HUES6 (cell line): ENCODE measurements around the gene PDGFA.

ENCODE experiments used
- H3K27ac ChIP-seq: 2 replicates; pipeline ENCODE4 v1.7.0; 2013; ENCODE audit warnings: low read depth, mild to moderate bottlenecking, low read length, inconsistent platforms
- H3K27me3 ChIP-seq: 2 replicates; pipeline ENCODE4 v1.6.1; 2013; ENCODE audit warnings: low read length; ENCODE audit not compliant: control insufficient read depth, insufficient read depth
- H3K36me3 ChIP-seq: 2 replicates; pipeline ENCODE4 v1.6.1; 2013; ENCODE audit warnings: low read length; ENCODE audit not compliant: control insufficient read depth, insufficient read depth
- H3K4me1 ChIP-seq: 2 replicates; pipeline ENCODE4 v1.6.1; 2013; ENCODE audit warnings: low read length; ENCODE audit not compliant: control insufficient read depth, insufficient read depth
- H3K4me3 ChIP-seq: 2 replicates; pipeline ENCODE4 v1.5.1; 2013; ENCODE audit warnings: low read depth, low read length
- H3K9ac ChIP-seq: one replicate; pipeline ENCODE4 v1.6.1; 2013; ENCODE audit warnings: mild to moderate bottlenecking, low read length
- H3K9me3 ChIP-seq: 2 replicates; pipeline ENCODE4 v1.6.1; 2013; ENCODE audit warnings: low read depth, low read length; ENCODE audit not compliant: control insufficient read depth, insufficient read depth

The PDGFA gene

DNA sequence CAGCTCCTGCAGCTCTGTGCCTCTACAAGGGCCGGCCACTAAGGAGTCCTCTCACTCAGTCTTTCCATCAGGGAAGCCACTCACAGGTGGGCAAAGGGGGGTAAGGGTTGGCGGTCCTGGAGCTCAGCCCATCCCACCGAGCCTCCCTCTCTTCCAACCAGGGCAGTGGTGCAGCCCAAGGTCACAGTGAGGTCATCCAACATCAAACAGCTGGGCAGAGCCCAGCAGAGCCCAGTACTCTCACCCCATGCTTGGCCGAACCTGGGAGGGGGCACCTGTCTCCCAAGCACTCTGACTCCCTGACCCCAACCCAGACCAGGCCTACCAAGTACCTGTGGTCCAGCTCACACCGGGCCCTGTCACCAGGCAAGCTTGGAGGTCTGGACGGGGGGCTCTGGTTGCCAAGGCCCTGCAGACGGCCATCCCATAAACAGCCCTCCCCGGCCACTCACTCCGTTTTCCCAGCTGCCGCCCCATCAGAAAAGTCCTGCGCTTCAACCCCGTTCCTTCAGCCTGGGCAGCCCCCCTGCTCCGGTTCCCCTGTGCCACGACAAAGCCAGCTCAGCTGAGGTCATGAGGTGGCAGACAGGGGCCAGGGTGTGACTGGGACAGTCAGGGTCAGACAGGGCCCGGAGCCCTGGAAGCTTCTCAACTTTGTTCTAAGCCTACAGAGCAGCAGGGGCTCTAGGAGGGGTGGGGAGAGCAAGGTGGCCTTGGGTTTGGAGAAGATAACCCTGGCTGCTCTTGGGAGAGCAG, 27.5 kb downstream of the PDGFA start:
- H3K36me3 ChIP-seq = peaks cover 12% of the 10 kb centered on the region
- no peak overlapping the region for H3K27ac ChIP-seq
- H3K9ac ChIP-seq = no peak overlapping the region
- no peaks in the 10 kb centered on the region for H3K27me3 ChIP-seq
- H3K9me3 ChIP-seq = 0 out of 2 replicates have a peak, but pooled peaks cover 4% of the 10 kb centered on the region
- H3K4me1 ChIP-seq = peaks cover 23% of the 10 kb centered on the region; the same call in 1 of the 2 replicates
- no peak overlapping the region for H3K4me3 ChIP-seq

GRCh38 chr7:491292-491957, 28.2 kb downstream of the PDGFA start:
- Histone ChIP-seq H3K4me3 (no peak overlapping the region), H3K4me1 (peaks cover 23% of the 10 kb centered on the region; the same call in 1 of the 2 replicates), H3K27me3 (no peaks in the 10 kb centered on the region), H3K36me3 (peaks cover 5% of the 10 kb centered on the region), H3K9me3 (0 out of 2 replicates have a peak, but pooled peaks cover 4% of the 10 kb centered on the region), H3K9ac (no peak overlapping the region), H3K27ac (no peak overlapping the region)

- Histone ChIP-seq H3K27me3 (no peaks in the 10 kb centered on the region), H3K36me3 (0 out of 2 replicates have a peak, but pooled peaks cover 3% of the 10 kb centered on the region), H3K27ac (no peak overlapping the region), H3K9me3 (0 out of 2 replicates have a peak, but pooled peaks cover 4% of the 10 kb centered on the region), H3K4me1 (peaks cover 16% of the 10 kb centered on the region; the same call in 1 of the 2 replicates), H3K4me3 (no peak overlapping the region), H3K9ac (no peak overlapping the region)
These were observed 29.0 kb downstream of the PDGFA start for GRCh38 chr7:490461-491291.

DNA sequence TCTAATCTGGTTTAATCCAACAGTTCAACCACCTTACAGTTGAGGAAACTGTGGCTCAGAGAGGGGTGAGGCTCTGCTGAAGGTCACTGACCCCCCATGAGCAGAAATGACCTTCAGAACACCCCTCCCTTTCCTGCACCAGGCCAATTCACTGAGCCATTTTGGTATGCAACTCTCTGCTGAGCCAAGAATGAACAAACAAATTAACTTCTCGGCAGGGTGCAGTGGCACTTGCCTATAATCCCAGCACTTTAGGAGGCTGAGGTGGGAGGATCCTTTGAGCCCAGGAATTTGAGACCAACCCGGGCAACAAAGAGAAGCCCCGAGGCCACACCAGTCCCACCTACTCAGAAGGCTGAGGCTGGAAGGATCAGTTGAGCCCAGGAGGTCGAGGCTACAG, 29.8 kb downstream of the PDGFA start:
- Histone ChIP-seq H3K27me3 (no peaks in the 10 kb centered on the region), H3K4me1 (peaks cover 23% of the 10 kb centered on the region; the same call in 1 of the 2 replicates), H3K9ac (no peak overlapping the region), H3K27ac (no peak overlapping the region; the same call in 1 of the 2 replicates), H3K4me3 (no peak overlapping the region), H3K9me3 (0 out of 2 replicates have a peak, but pooled peaks cover 4% of the 10 kb centered on the region), H3K36me3 (no peaks in the 10 kb centered on the region)

- H3K4me3 ChIP-seq = no peak overlapping the region
- H3K27me3 ChIP-seq = peaks cover 5% of the 10 kb centered on the region; the same call in 1 of the 2 replicates
- H3K27ac ChIP-seq = no peak overlapping the region
- no peak overlapping the region for H3K9ac ChIP-seq
- H3K9me3 ChIP-seq = peaks cover 8% of the 10 kb centered on the region; the same call in 1 of the 2 replicates
- H3K4me1 ChIP-seq = peaks cover 29% of the 10 kb centered on the region; the same call in 1 of the 2 replicates
- no peaks in the 10 kb centered on the region for H3K36me3 ChIP-seq
These were observed 33.4 kb downstream of the PDGFA start for GRCh38 chr7:486216-486743.

DNA sequence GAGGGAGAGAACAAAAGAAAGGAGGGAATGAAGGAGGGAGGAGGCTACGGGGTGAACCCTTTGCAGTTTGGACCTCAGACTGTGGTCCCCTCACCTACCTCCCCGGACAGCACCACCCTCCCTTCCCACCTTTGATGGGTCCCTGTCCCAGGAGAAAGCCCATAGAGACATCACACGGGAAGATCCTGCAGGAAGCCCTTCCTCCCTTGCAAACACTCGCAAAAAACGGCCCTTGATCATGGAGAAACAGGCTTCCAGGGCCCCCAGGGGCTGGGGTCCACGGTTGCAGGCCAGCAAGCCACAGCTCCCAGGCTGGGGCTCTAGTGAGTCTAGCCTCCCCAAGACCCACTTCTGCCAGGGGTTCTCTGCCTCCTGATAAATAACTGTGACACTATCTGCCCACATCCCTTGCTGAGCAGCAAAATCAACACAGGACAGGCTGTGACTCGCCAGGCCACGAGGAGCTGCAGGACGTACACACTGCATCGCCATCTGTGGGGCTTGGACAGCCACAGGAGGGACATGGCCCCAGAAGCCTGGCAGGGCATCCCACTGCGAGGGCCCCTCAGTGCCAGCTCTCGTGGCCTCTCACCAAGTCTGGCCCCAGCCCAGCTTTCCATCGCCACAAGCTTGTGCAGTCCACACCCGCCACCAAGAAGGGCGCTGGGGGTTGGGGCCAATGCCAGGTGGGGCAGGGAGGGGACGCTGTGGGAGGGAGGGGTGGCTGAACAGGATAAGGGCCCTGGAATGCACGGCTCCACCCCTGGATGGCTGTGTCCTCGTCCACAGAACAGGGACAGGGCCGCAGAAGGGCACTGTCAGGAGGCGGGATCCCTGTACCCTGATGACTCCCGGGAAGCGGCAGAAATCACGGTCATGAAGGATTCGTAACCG, 34.2 kb downstream of the PDGFA start:
- no peaks in the 10 kb centered on the region for H3K36me3 ChIP-seq
- peaks cover 5% of the 10 kb centered on the region; the same call in 1 of the 2 replicates for H3K27me3 ChIP-seq
- H3K4me1 ChIP-seq = peaks cover 29% of the 10 kb centered on the region
- no peak overlapping the region for H3K4me3 ChIP-seq
- H3K27ac ChIP-seq = no peak overlapping the region
- H3K9me3 ChIP-seq = peaks cover 8% of the 10 kb centered on the region; the same call in 1 of the 2 replicates
- no peak overlapping the region for H3K9ac ChIP-seq

DNA sequence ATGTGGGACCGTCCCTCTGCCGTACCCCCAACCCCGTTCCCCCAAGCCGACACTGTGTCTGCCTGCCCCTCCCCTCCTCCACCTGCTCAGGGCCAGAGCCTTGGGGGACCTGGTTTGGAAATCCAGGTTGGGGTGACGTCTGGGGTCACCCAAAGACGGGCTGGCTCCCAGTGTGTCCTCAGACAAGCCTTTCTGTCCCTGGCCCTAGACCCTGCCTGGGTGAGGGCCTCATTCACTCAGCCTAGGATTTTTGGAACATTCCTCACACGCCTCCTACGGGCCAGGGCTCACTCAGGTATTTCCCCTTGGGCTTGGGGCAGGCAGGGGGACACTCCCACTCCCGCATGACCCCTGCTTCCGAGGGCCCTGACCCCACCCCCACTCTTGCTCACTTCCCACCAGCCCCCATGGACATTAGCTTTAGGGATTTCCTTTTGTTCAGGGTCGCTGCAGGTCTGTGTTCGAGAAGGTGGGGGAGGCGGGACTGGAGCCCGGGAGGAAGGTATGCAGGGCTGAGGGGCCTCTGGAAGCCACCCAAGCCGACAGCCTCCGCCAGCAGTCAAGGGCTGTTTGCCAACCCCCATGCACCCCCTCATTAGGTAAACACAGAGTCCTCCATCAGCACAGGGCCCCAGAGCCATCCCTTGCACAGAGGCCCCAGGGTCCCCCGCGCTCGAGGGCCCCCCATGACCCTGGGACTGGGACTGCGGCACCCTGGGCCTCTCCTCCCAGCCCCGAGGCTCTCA, 35.1 kb downstream of the PDGFA start:
- Histone ChIP-seq H3K36me3 (no peaks in the 10 kb centered on the region), H3K4me1 (peaks cover 32% of the 10 kb centered on the region)

GRCh38 chr7:483656-484355, 35.8 kb downstream of the PDGFA start:
- no peak overlapping the region for H3K9ac ChIP-seq
- H3K9me3 ChIP-seq = peaks cover 4% of the 10 kb centered on the region; the same call in 1 of the 2 replicates
- no peak overlapping the region for H3K27ac ChIP-seq
- H3K4me3 ChIP-seq = no peak overlapping the region
- H3K4me1 ChIP-seq = peaks cover 34% of the 10 kb centered on the region
- no peaks in the 10 kb centered on the region for H3K36me3 ChIP-seq
- peaks cover 11% of the 10 kb centered on the region; the same call in 1 of the 2 replicates for H3K27me3 ChIP-seq

More for the DNA sequence above, 35.1 kb downstream of the PDGFA start:
- peaks cover 6% of the 10 kb centered on the region; the same call in 1 of the 2 replicates for H3K27me3 ChIP-seq
- H3K4me3 ChIP-seq = no peak overlapping the region
- no peak overlapping the region for H3K27ac ChIP-seq
- H3K9ac ChIP-seq = no peak overlapping the region
- peaks cover 7% of the 10 kb centered on the region; the same call in 1 of the 2 replicates for H3K9me3 ChIP-seq

DNA sequence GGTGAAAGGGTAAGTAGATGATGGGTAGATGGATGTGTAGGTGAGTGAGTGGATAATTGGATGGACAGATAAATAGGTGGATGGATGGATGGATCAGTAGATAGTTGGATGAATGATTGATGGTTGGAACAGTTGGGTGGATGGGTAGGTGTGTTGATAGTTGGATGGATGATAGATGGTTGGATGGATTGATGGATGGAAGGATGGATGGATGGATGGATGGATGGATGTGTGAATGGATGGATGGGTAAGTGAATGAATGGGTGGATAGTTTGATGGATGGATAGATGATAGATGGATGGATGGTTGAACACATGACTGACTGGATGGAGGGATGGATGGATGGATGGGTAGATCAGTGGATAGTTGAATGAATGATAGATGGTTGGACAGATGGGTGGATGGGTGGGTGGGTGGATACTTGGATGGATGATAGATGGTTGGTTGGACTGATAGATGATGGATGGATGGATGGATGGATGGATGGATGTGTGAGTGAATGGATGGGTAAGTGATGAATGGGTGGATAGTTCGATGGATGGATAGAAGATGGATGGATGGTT, 37.0 kb downstream of the PDGFA start:
- Histone ChIP-seq H3K9ac (no peak overlapping the region), H3K27me3 (peaks cover 11% of the 10 kb centered on the region; the same call in 1 of the 2 replicates), H3K4me1 (peaks cover 34% of the 10 kb centered on the region), H3K36me3 (no peaks in the 10 kb centered on the region), H3K4me3 (no peak overlapping the region), H3K27ac (no peak overlapping the region), H3K9me3 (peaks cover 4% of the 10 kb centered on the region; the same call in 1 of the 2 replicates)
